Bronchial epithelial cell (primary cell): ENCODE measurements around the gene SLC6A9. TPM values are rescaled to one million over a fixed set of nuclear protein-coding genes. Genes with fewer than 3 reads are reported as not detected.

Experiments
- DNase-seq: peaks from one replicate; pipeline ENCODE4 v3.0.0-alpha.2; 2010; ENCODE audit warnings: low read depth
- FAIRE-seq: peaks from 2 replicates; lab custom pipeline; 2011; peaks lifted over from hg19 to GRCh38; lab: Jason Lieb, UNC
- H3K27me3 ChIP-seq: 2 replicates; pipeline ENCODE4 v1.5.1; 2011; ENCODE audit warnings: low read length; ENCODE audit not compliant: control insufficient read depth, insufficient read depth
- H3K36me3 ChIP-seq: 2 replicates; pipeline ENCODE4 v1.5.1; 2011; ENCODE audit warnings: low read length; ENCODE audit not compliant: control insufficient read depth, insufficient read depth
- H3K4me3 ChIP-seq: 2 replicates; pipeline ENCODE4 v1.5.1; 2011; ENCODE audit warnings: mild to moderate bottlenecking, low read depth, low read length, control low read depth
- CTCF ChIP-seq: IDR thresholded peaks from 2 replicates; pipeline ENCODE4 v1.5.1; 2011; ENCODE audit warnings: mild to moderate bottlenecking, moderate library complexity, low read length, control low read depth, inconsistent platforms; ENCODE audit not compliant: insufficient read depth, severe bottlenecking
- total RNA-seq: library from RNA; depleted of rRNA; stranded (reverse); fragments of >200 nt; gene quantifications from 2 replicates; pipeline ENCODE4 v1.2.1, GENCODE V29; 2014

The SLC6A9 gene
- total RNA-seq, 1 donor from 2014 or later, result 13.4 TPM

GRCh38 chr1:43970502-43970901 lies 60.8 kb downstream of the SLC6A9 start:
- DNase-seq (no peak), FAIRE-seq (no peak)
- peaks cover 20% of the 10 kb centered on the region for H3K36me3 ChIP-seq
- H3K4me3 ChIP-seq, result peak overlapping the region; percentile 74
- no peaks in the 10 kb centered on the region for H3K27me3 ChIP-seq
- TF ChIP-seq CTCF, result no peak

- H3K27me3 ChIP-seq, result no peaks in the 10 kb centered on the region
- DNase-seq, result peak; percentile 95
- TF ChIP-seq CTCF, result no peak
- peak within 1 kb of the TSS; percentile 74 for H3K4me3 ChIP-seq
- FAIRE-seq, result no peak
- H3K36me3 ChIP-seq, result peaks cover 20% of the 10 kb centered on the region
These were observed 61.4 kb downstream of the SLC6A9 start, which contains the start of gene DPH2 for GRCh38 chr1:43969746-43970466. Gene DPH2 (plus strand): TSS chr1:43970010. CDS start chr1:43970176, 166 bp downstream.

- FAIRE-seq (no peak), DNase-seq (no peak)
- TF ChIP-seq CTCF, result no peak
- Histone ChIP-seq H3K36me3 (peaks cover 20% of the 10 kb centered on the region), H3K4me3 (no peak overlapping the region), H3K27me3 (no peaks in the 10 kb centered on the region)
These were observed 61.9 kb downstream of the SLC6A9 start for GRCh38 chr1:43969416-43969745.

- no peak for TF ChIP-seq CTCF
- Histone ChIP-seq H3K27me3 (no peaks in the 10 kb centered on the region), H3K36me3 (peaks cover 21% of the 10 kb centered on the region), H3K4me3 (no peak overlapping the region)
- FAIRE-seq, result peak; percentile 91
- DNase-seq, result no peak
These were observed 62.8 kb downstream of the SLC6A9 start for GRCh38 chr1:43968348-43968948.

- FAIRE-seq (peak; percentile 84), DNase-seq (no peak)
- Histone ChIP-seq H3K27me3 (no peaks in the 10 kb centered on the region), H3K4me3 (no peak overlapping the region), H3K36me3 (peaks cover 20% of the 10 kb centered on the region)
- TF ChIP-seq CTCF, result no peak
These were observed 65.9 kb downstream of the SLC6A9 start for GRCh38 chr1:43965316-43965715.
